ENCODE measurements around the gene CD36. TPM values are rescaled to one million over a fixed set of nuclear protein-coding genes. Genes with fewer than 3 reads are reported as not detected.

The CD36 gene
- 100 to 1,000 TPM in 5 of 6 donors, 10 to 100 TPM in 1; 92.9 to 157 (median 111) TPM for total RNA-seq

GRCh38 chr7:80637911-80638765, at the start of gene CD36:
TSS of gene CD36 (plus strand) at chr7:80638642. CDS start at chr7:80646741, 8,099 bp downstream.
- H3K4me3 ChIP-seq = peak within 1 kb of the TSS in 2 of 4 donors; percentile 17 to 27
- H3K27me3 ChIP-seq = no peaks in the 10 kb centered on the region
- TF ChIP-seq CTCF (IDR thresholded peaks at IDR 0.05) (no peak), POLR2A (IDR thresholded peaks at IDR 0.05) (no peak), POLR2AphosphoS5 (IDR thresholded peaks at IDR 0.05) (no peak), EP300 (IDR thresholded peaks at IDR 0.05) (no peak)
- no peaks in the 10 kb centered on the region for H3K36me3 ChIP-seq
- ATAC-seq (ENCODE audit: low FRiP score in 2 of 2) (peak in 1 of 2 donors; percentile 81), DNase-seq (no peak)
- WGBS, 2 donors = 48 to 51% methylated on average over 4 of the region's 4 CpGs
- peaks cover 46 to 62% (median 51%) of the 10 kb centered on the region in 4 donors for H3K4me1 ChIP-seq
- peak within 1 kb of the TSS; percentile 28 to 61 (median 48) for H3K27ac ChIP-seq
- no peaks in the 10 kb centered on the region for H3K9me3 ChIP-seq

GRCh38 chr7:80589631-80590030, 48.8 kb upstream of the CD36 start:
- Histone ChIP-seq H3K36me3 (no peaks in the 10 kb centered on the region), H3K4me1 (peaks cover 2 to 11% (median 8%) of the 10 kb centered on the region in 4 donors), H3K27ac (no peak overlapping the region), H3K9me3 (no peaks in the 10 kb centered on the region), H3K27me3 (no peaks in the 10 kb centered on the region), H3K4me3 (no peak overlapping the region)
- TF ChIP-seq EP300 (IDR thresholded peaks at IDR 0.05) = no peak
- TF ChIP-seq CTCF (IDR thresholded peaks at IDR 0.05) = no peak
- no peak for TF ChIP-seq POLR2A (IDR thresholded peaks at IDR 0.05)
- no peak for TF ChIP-seq POLR2AphosphoS5 (IDR thresholded peaks at IDR 0.05)
- ATAC-seq (ENCODE audit: low FRiP score in 2 of 2) = no peak
- no peak for DNase-seq
- WGBS, 2 donors = 0 to 43% methylated on average over 1 of the region's 1 CpG

GRCh38 chr7:80591654-80592053, 46.8 kb upstream of the CD36 start:
- ATAC-seq (ENCODE audit: low FRiP score in 2 of 2) = no peak
- Histone ChIP-seq H3K27me3 (no peaks in the 10 kb centered on the region), H3K36me3 (no peaks in the 10 kb centered on the region), H3K4me1 (peaks cover 4 to 13% (median 9%) of the 10 kb centered on the region in 4 donors), H3K4me3 (no peak overlapping the region), H3K27ac (no peak overlapping the region), H3K9me3 (no peaks in the 10 kb centered on the region)
- DNase-seq = no peak
- TF ChIP-seq EP300 (IDR thresholded peaks at IDR 0.05) = no peak
- WGBS, 2 donors = 55 to 66% methylated on average over 1 of the region's 1 CpG

GRCh38 chr7:80593869-80594586, 44.4 kb upstream of the CD36 start:
- no peaks in the 10 kb centered on the region for H3K36me3 ChIP-seq
- DNase-seq (peak in 1 of 2 donors; percentile 83), ATAC-seq (ENCODE audit: low FRiP score in 2 of 2) (peak in 1 of 2 donors; percentile 21)
- 60 to 61% methylated on average over 7 of the region's 7 CpGs for WGBS, 2 donors
- peak overlapping the region; percentile 20 to 73 (median 50) for H3K27ac ChIP-seq
- H3K4me3 ChIP-seq = peak overlapping the region in 1 of 4 donors; percentile 5
- TF ChIP-seq EP300 (IDR thresholded peaks at IDR 0.05) (no peak), POLR2AphosphoS5 (IDR thresholded peaks at IDR 0.05) (peak in 1 of 2 donors; percentile 25)
- no peaks in the 10 kb centered on the region for H3K9me3 ChIP-seq
- peaks cover 8 to 17% (median 12%) of the 10 kb centered on the region in 4 donors for H3K4me1 ChIP-seq
- H3K27me3 ChIP-seq = no peaks in the 10 kb centered on the region

- H3K4me3 ChIP-seq = no peak overlapping the region
- no peak for ATAC-seq (ENCODE audit: low FRiP score in 2 of 2)
- DNase-seq = no peak
- H3K36me3 ChIP-seq = no peaks in the 10 kb centered on the region
- H3K27ac ChIP-seq = no peak overlapping the region
- WGBS, 2 donors = 64 to 72% methylated on average over 4 of the region's 4 CpGs
- no peaks in the 10 kb centered on the region for H3K27me3 ChIP-seq
- H3K4me1 ChIP-seq = peaks cover 11 to 17% (median 14%) of the 10 kb centered on the region in 4 donors
- H3K9me3 ChIP-seq = no peaks in the 10 kb centered on the region
- TF ChIP-seq POLR2A (IDR thresholded peaks at IDR 0.05) (no peak), EP300 (IDR thresholded peaks at IDR 0.05) (no peak), CTCF (IDR thresholded peaks at IDR 0.05) (no peak), POLR2AphosphoS5 (IDR thresholded peaks at IDR 0.05) (no peak)
These were observed 41.4 kb upstream of the CD36 start for GRCh38 chr7:80596933-80597517.

All from upper lobe of left lung (tissue), 6 donors.